ENCODE measurements around the gene CYP2U1.
A peak's percentile ranks its signal among the peaks of the same experiment; 100 is the strongest.
"Not testable (repeated sequence)": the region's sequence is repeated elsewhere in the genome, so short reads cannot be mapped to it uniquely, and the experiment has no call there.

CYP2U1 gene

DNA sequence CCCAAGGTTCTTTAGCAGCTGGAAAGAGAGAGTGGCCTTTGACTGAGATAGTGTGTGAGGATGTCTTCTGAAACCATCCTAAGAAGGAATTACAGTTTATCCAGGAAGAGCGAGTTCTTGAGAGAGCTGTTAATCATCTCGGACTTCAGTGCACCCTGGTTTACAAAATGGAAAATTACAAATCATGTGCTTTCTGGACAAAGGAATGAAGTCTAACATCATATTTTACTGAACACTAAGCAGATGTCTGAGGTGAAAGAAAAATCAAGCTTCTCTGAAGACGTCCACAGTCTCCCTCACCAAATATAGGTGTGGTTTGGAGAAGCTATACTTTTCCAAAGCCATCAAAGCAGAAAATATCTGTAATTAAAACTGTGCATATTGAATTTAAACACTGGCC lies 30.8 kb upstream of the CYP2U1 start:
- Histone ChIP-seq H3K27me3 (ENCODE audit: low read depth, low read length) (no peaks in the 10 kb centered on the region), H3K4me3 (ENCODE audit: low read depth in 1 of 2, low read length in 2 of 2) (no peak overlapping the region), H3K9me3 (ENCODE audit: control insufficient read depth in 1 of 2, low read length in 2 of 2) (no peaks in the 10 kb centered on the region), H3K4me1 (ENCODE audit: control insufficient read depth in 1 of 2, insufficient read depth in 2 of 2, low read length in 2 of 2) (peaks cover 2 to 5% of the 10 kb centered on the region in 2 donors), H3K36me3 (ENCODE audit: control insufficient read depth in 1 of 2, insufficient read depth in 2 of 2, low read length in 2 of 2) (peaks cover 0 to 3% of the 10 kb centered on the region in 2 donors), H3K27ac (ENCODE audit: low read length) (peak overlapping the region; percentile 64)

- peak overlapping the region; percentile 16 for H3K27ac ChIP-seq (ENCODE audit: low read length)
- H3K36me3 ChIP-seq (ENCODE audit: control insufficient read depth in 1 of 2, insufficient read depth in 2 of 2, low read length in 2 of 2): peaks cover 0 to 3% of the 10 kb centered on the region in 2 donors
- peaks cover 0 to 5% of the 10 kb centered on the region in 2 donors for H3K4me1 ChIP-seq (ENCODE audit: control insufficient read depth in 1 of 2, insufficient read depth in 2 of 2, low read length in 2 of 2)
- H3K9me3 ChIP-seq (ENCODE audit: control insufficient read depth in 1 of 2, low read length in 2 of 2): no peaks in the 10 kb centered on the region
- no peak overlapping the region for H3K4me3 ChIP-seq (ENCODE audit: low read depth in 1 of 2, low read length in 2 of 2)
- no peaks in the 10 kb centered on the region for H3K27me3 ChIP-seq (ENCODE audit: low read depth, low read length)
These were observed 30.0 kb upstream of the CYP2U1 start for GRCh38 chr4:107901213-107901934.

DNA sequence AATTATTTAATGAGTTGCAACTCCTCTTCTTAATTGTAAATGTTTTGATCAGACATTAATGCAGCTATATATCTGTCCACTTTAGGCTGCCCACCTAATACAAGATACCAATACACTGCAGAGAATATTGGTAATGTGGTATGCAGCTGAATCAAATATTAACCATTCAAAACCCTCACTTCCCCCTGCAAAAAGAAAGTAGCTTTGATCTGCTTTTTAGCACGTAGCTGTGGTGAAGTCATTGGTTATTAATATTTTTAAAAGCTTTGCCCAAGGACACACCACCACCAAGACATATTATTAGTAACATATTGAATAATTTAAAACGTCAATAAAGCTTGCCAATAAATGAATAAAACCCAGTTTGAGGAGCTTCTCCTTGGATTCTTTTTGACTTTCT lies 28.6 kb upstream of the CYP2U1 start:
- Histone ChIP-seq H3K27me3 (ENCODE audit: low read depth, low read length) (no peaks in the 10 kb centered on the region), H3K9me3 (ENCODE audit: control insufficient read depth in 1 of 2, low read length in 2 of 2) (no peaks in the 10 kb centered on the region), H3K27ac (ENCODE audit: low read length) (no peak overlapping the region), H3K4me1 (ENCODE audit: control insufficient read depth in 1 of 2, insufficient read depth in 2 of 2, low read length in 2 of 2) (peaks cover 0 to 5% of the 10 kb centered on the region in 2 donors), H3K4me3 (ENCODE audit: low read depth in 1 of 2, low read length in 2 of 2) (no peak overlapping the region), H3K36me3 (ENCODE audit: control insufficient read depth in 1 of 2, insufficient read depth in 2 of 2, low read length in 2 of 2) (peaks cover 0 to 3% of the 10 kb centered on the region in 2 donors)

- not testable (repeated sequence) for H3K4me1 ChIP-seq (ENCODE audit: control insufficient read depth in 1 of 2, insufficient read depth in 2 of 2, low read length in 2 of 2); H3K9me3 ChIP-seq (ENCODE audit: control insufficient read depth in 1 of 2, low read length in 2 of 2); H3K4me3 ChIP-seq (ENCODE audit: low read depth in 1 of 2, low read length in 2 of 2); H3K27me3 ChIP-seq (ENCODE audit: low read depth, low read length); H3K36me3 ChIP-seq (ENCODE audit: control insufficient read depth in 1 of 2, insufficient read depth in 2 of 2, low read length in 2 of 2); H3K27ac ChIP-seq (ENCODE audit: low read length)
These were observed 26.3 kb upstream of the CYP2U1 start for GRCh38 chr4:107905082-107905481.

DNA sequence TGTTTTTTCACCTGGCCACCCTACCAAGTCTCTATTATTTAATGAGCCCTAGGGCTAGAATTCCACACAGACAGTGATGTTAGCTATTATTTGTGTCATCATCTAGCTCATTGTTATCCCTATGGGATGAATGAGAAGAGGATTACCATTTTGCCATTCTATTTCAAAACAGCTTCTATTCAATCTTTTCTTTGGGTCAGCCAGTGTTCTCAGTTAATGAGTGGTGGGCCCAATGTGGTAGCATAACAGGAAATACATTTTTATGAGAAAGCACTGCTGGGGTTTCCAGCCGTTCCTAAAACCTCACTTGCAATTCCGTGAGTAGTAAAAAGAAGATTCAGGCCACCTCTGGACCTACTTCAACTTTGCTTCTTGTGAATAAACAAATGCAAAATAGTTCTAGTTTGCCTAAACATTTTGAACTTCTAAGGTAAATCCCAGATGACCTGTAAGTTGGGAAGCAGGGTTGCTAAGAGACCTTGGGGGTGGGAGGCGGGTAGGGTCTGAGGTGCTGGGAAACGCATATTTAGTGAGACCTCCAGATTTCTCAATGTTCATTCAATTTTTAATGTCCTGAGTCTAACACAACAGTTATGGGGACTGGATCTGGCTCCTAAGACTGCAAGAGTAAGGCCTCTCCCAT lies 24.8 kb upstream of the CYP2U1 start:
- no peaks in the 10 kb centered on the region for H3K9me3 ChIP-seq (ENCODE audit: control insufficient read depth in 1 of 2, low read length in 2 of 2)
- H3K36me3 ChIP-seq (ENCODE audit: control insufficient read depth in 1 of 2, insufficient read depth in 2 of 2, low read length in 2 of 2): peaks cover 8 to 16% of the 10 kb centered on the region in 2 donors
- peaks cover 0 to 5% of the 10 kb centered on the region in 2 donors for H3K4me1 ChIP-seq (ENCODE audit: control insufficient read depth in 1 of 2, insufficient read depth in 2 of 2, low read length in 2 of 2)
- H3K27me3 ChIP-seq (ENCODE audit: low read depth, low read length): no peaks in the 10 kb centered on the region
- no peak overlapping the region for H3K4me3 ChIP-seq (ENCODE audit: low read depth in 1 of 2, low read length in 2 of 2)
- H3K27ac ChIP-seq (ENCODE audit: low read length): no peak overlapping the region

- H3K4me3 ChIP-seq (ENCODE audit: low read depth in 1 of 2, low read length in 2 of 2): no peak overlapping the region
- peaks cover 5 to 16% of the 10 kb centered on the region in 2 donors for H3K36me3 ChIP-seq (ENCODE audit: control insufficient read depth in 1 of 2, insufficient read depth in 2 of 2, low read length in 2 of 2)
- H3K9me3 ChIP-seq (ENCODE audit: control insufficient read depth in 1 of 2, low read length in 2 of 2): no peaks in the 10 kb centered on the region
- H3K27ac ChIP-seq (ENCODE audit: low read length): no peak overlapping the region
- H3K4me1 ChIP-seq (ENCODE audit: control insufficient read depth in 1 of 2, insufficient read depth in 2 of 2, low read length in 2 of 2): no peaks in the 10 kb centered on the region
- H3K27me3 ChIP-seq (ENCODE audit: low read depth, low read length): no peaks in the 10 kb centered on the region
These were observed 23.0 kb upstream of the CYP2U1 start for GRCh38 chr4:107908377-107908776.

DNA sequence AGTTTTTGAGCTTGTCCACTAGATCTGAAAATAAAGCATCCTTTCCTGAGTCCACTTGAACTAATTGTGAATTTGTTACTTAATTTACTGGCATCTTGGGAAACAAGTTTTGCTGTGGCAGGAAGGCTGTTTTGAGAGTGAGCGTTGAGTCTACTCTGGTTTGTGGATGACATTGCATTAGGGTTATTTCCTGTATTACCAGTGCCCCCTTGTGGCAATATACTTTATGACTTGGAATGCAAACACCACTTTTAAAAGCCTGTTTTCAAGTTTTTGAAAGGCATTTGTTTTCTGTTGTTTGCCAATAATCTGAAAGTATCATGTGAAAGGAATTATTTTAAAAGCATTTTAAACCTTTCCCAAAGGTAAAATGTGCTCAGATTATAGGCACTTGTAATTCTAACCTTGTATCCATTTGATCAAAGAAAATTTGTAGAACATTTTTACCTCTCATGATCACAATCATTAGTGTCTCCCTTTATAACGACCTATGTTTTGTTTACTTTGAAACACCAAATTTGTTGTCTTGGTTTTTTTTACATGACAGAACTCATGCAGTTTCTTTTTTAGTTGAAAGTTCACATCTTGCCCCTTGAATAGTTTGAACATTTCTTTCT lies 18.0 kb upstream of the CYP2U1 start:
- Histone ChIP-seq H3K36me3 (ENCODE audit: control insufficient read depth in 1 of 2, insufficient read depth in 2 of 2, low read length in 2 of 2) (peaks cover 5 to 22% of the 10 kb centered on the region in 2 donors), H3K4me3 (ENCODE audit: low read depth in 1 of 2, low read length in 2 of 2) (no peak overlapping the region), H3K4me1 (ENCODE audit: control insufficient read depth in 1 of 2, insufficient read depth in 2 of 2, low read length in 2 of 2) (no peaks in the 10 kb centered on the region), H3K9me3 (ENCODE audit: control insufficient read depth in 1 of 2, low read length in 2 of 2) (no peaks in the 10 kb centered on the region), H3K27ac (ENCODE audit: low read length) (no peak overlapping the region), H3K27me3 (ENCODE audit: low read depth, low read length) (no peaks in the 10 kb centered on the region)

DNA sequence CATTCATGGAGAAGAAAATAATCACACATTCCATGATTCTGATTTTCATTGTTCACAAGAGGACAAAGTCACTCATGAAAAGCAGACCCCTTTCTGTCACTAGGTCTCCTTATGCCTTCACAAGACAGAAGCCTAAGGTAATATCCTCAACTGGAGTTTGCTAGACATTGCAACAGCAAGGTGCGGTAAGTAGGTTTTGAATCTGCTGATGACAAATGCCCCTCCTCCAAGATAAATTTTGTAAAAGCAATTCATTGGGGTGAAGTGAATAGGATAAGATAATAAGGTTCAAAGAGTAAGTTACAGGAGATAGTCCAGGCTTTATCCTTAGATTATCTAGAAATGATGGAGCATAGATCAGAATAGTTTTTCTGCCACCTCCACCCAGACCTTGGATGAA lies 16.1 kb upstream of the CYP2U1 start:
- no peak overlapping the region for H3K27ac ChIP-seq (ENCODE audit: low read length)
- no peaks in the 10 kb centered on the region for H3K27me3 ChIP-seq (ENCODE audit: low read depth, low read length)
- H3K4me3 ChIP-seq (ENCODE audit: low read depth in 1 of 2, low read length in 2 of 2): no peak overlapping the region
- H3K4me1 ChIP-seq (ENCODE audit: control insufficient read depth in 1 of 2, insufficient read depth in 2 of 2, low read length in 2 of 2): no peaks in the 10 kb centered on the region
- peaks cover 0 to 6% of the 10 kb centered on the region in 2 donors for H3K9me3 ChIP-seq (ENCODE audit: control insufficient read depth in 1 of 2, low read length in 2 of 2)
- peaks cover 0 to 12% of the 10 kb centered on the region in 2 donors for H3K36me3 ChIP-seq (ENCODE audit: control insufficient read depth in 1 of 2, insufficient read depth in 2 of 2, low read length in 2 of 2)

DNA sequence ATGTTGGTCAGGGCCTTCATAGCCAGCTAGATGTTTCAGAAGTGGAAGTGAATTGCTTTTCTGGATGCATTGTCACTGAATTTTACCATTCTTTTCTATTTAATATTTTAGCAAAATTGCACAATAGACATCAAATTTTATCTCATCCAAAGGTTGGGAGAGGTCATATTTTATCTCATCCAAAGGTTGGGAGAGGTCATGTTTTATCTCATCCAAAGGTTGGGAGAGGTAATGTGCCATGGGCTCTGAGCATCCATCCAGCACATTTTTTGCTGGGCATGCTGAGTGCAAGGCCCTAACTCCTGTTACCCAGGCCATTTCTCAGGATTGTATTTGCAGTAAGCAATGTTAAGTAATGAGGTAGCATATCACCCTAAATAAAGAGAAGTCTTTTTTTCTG lies 14.7 kb upstream of the CYP2U1 start:
- Histone ChIP-seq H3K27me3 (ENCODE audit: low read depth, low read length) (no peaks in the 10 kb centered on the region), H3K4me3 (ENCODE audit: low read depth in 1 of 2, low read length in 2 of 2) (no peak overlapping the region), H3K4me1 (ENCODE audit: control insufficient read depth in 1 of 2, insufficient read depth in 2 of 2, low read length in 2 of 2) (no peaks in the 10 kb centered on the region), H3K27ac (ENCODE audit: low read length) (no peak overlapping the region), H3K36me3 (ENCODE audit: control insufficient read depth in 1 of 2, insufficient read depth in 2 of 2, low read length in 2 of 2) (peaks cover 0 to 6% of the 10 kb centered on the region in 2 donors), H3K9me3 (ENCODE audit: control insufficient read depth in 1 of 2, low read length in 2 of 2) (peaks cover 0 to 6% of the 10 kb centered on the region in 2 donors)

- Histone ChIP-seq H3K27me3 (ENCODE audit: low read depth, low read length) (no peaks in the 10 kb centered on the region), H3K4me3 (ENCODE audit: low read depth in 1 of 2, low read length in 2 of 2) (no peak overlapping the region), H3K4me1 (ENCODE audit: control insufficient read depth in 1 of 2, insufficient read depth in 2 of 2, low read length in 2 of 2) (no peaks in the 10 kb centered on the region), H3K9me3 (ENCODE audit: control insufficient read depth in 1 of 2, low read length in 2 of 2) (peaks cover 0 to 6% of the 10 kb centered on the region in 2 donors), H3K36me3 (ENCODE audit: control insufficient read depth in 1 of 2, insufficient read depth in 2 of 2, low read length in 2 of 2) (peaks cover 0 to 6% of the 10 kb centered on the region in 2 donors), H3K27ac (ENCODE audit: low read length) (no peak overlapping the region)
These were observed 13.8 kb upstream of the CYP2U1 start for GRCh38 chr4:107917500-107917899.
